ENCODE results near the gene CNTFR.

DNA sequence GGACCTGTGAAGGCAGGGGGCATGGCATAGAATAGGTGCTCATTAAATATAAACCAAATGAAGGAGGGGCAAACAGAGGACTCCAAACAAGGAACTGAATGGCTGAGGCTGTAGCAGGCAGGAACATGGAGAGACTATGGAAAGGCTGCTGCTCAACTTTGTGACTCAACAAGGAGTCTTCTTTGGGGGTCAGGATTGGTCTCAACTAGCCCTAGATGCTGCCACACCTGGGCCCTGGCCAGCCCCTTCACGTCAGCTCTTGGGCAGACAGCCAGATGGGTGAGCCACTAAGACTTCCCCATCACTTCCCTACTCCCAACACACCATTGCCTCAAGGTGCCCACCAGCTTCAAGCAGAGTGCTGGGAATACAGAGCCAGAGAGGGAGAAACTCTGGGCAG is 11.4 kb upstream of the CNTFR start:
- no peak for TF ChIP-seq CTCF (IDR thresholded peaks at IDR 0.05 in 8 of 11, conservative IDR thresholded peaks at IDR 0.05 in 3 of 11)
- no peak for TF ChIP-seq POLR2A (IDR thresholded peaks at IDR 0.05)
- no peak for TF ChIP-seq POLR2AphosphoS5 (IDR thresholded peaks at IDR 0.05)
